SHP77 treated with DMSO at 0.1 percent for 48 hours (cell line): ENCODE results near the gene STARD4.

Source experiments
- DNase-seq: peaks from one replicate; lab custom pipeline; 2025; lab: John Stamatoyannopoulos, UW

STARD4 gene

DNA sequence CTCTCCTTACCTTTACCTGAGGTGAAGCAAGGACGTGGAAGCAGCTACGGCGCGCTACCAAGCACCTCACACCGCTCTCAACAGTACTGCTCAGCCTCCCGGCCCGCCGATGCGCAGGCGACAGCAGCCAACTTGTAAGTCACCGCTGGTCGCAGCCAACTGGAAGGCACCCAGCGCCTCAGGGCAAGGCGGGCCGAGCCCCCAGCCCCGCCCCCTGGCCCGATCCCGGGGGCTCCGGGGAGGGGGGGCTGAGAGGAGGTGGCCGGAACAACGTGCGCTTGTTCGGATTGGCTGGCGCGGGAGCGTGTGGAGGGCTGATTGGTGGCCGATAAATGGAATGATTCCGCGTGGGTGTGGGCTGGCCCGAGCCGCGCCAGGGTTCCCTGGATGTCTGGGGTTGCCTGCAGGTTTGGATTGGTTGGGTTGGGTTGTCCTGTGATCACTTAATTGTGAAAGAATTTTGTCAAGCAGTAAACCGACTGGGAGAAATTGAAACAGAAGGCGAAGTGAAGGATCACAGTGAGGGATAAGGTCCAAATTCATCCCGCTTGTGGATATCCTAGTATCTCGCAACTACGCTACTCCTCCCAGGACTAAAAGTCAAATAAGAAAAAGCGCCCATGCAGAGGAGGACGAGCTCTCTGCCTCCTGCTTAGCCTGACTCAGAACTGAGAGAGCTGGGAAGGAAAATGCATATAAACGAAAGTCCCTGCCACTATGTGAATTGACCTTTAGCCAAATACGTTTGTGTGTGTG, at the start of gene STARD4:
Gene STARD4, minus strand, starts transcription at position 161 of the 756 bp plus-strand sequence. CDS start 5,102 bp downstream, outside the sequence.
- peak; percentile 88 for DNase-seq

- DNase-seq: no peak
These were observed 47.3 kb upstream of the STARD4 start for GRCh38 chr5:111559680-111560079.

DNA sequence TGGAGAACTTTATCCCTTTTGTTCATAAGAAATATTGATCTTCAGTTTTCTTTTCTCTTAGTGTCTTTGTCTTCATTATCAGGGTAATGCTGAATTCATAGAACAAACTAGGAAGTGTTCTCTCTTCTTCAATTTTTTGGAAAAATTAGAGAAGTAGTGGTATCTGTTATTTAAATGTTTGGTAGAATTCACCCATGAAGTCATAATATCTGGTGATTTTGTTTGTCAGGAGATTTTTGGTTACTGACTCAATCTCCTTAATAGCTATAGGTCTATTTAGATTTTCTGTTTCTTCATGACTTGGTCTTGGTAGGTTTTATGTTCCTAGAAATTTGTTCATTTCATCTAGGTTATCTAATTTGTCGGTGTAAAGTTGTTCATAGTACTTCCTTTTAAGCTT, 45.4 kb upstream of the STARD4 start:
- no peak for DNase-seq

GRCh38 chr5:111557111-111557510, 44.8 kb upstream of the STARD4 start:
- no peak for DNase-seq

DNA sequence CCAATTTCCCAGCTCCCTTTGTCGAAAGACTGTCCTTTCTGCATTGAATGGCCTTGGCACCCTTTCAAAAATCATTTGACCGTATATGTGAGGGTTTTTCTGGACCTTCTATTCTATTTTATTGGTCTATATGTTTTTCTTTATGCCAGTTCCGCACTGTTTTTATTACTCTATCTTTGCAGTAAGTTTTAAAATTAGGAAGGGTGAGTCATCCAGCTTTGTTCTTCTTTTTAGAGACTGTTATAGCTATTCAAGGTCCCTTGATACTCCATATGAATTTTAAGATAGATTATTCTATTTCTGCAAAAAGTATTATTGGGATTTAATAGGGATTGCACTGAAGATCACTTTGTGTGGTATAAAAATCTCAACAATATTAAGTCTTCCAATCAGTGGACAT, 44.2 kb upstream of the STARD4 start:
- no peak for DNase-seq

DNA sequence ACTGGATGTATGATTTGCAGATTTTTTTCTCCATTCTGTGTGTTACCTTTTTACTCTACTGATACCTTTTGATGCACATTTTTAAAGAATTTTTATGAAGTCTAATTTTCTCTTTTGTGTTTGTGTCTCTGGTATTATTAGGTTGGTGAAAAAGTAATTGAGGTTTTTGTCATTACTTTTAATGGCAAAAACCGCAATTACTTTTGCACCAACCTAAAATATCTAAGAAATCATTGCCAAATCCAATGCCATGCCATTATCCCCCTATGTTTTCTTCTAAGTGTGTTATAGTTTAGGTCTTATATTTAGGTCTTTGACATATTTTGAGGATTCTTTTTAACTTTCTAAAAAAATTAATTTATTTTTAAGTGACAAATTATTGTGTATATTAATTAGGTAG, 43.4 kb upstream of the STARD4 start:
- DNase-seq: no peak

GRCh38 chr5:111553868-111554267, 41.5 kb upstream of the STARD4 start:
- no peak for DNase-seq

GRCh38 chr5:111552896-111553295, 40.6 kb upstream of the STARD4 start:
- no peak for DNase-seq

GRCh38 chr5:111552492-111552891, 40.2 kb upstream of the STARD4 start:
- no peak for DNase-seq

DNA sequence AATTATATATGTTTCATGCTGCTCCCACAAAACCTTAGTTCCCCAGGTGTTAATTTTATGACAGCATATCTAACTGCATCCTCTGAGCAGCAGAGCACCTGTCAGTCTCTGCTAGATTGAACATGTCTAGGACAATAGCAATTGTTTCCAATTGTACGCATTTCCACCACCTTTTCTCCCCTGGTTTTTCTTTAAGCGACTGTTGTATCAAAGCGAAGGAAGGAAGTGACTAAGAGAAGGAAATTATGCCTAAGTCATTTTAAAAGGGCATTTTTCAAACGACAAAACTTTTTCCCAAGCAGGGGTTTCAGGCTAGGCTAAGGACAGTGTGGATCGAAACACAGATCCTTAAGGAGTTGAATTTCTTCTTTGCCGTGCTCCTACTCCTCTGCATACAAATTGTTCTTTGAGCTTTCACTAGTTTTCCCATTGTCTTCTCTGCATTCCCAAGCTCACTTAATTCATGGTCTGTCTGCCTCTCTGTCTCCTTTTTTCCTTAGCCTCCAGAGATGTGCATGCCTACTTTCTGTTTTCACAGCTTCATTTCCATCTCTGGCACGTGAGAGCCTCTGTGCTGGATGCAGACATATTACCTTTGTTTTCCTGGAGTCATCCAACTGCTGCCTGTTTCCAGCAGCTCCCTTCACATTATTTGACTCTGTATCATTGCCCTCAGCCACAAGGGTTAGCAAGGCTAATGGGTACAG, 39.4 kb upstream of the STARD4 start:
- no peak for DNase-seq

- no peak for DNase-seq
These were observed 38.8 kb upstream of the STARD4 start for GRCh38 chr5:111551161-111551560.

GRCh38 chr5:111550282-111551020, 38.1 kb upstream of the STARD4 start:
- peak; percentile 50 for DNase-seq

GRCh38 chr5:111548992-111549649, 36.8 kb upstream of the STARD4 start:
- no peak for DNase-seq

- DNase-seq: no peak
These were observed 36.1 kb upstream of the STARD4 start for GRCh38 chr5:111548348-111548950.

DNA sequence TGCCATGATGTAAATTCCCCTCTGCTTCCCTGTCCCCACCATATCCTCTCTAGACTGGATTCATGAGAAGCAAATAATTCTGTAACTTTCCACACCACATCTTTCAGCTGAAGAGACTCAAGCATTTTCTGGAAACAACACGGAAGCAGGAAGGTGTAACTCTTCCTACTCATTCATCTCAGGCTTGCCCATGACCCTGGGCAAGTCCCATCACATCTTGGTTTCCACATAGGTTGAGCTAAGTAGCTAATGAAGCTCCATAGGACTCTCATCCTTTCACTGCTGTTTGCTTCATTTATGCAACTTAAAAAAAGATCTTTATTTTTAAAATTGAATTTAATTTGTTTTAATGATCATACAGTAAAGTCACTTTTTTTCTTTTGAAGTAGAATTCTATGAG, 32.7 kb upstream of the STARD4 start:
- no peak for DNase-seq

- DNase-seq: no peak
These were observed 25.0 kb upstream of the STARD4 start for GRCh38 chr5:111537141-111538024.

DNA sequence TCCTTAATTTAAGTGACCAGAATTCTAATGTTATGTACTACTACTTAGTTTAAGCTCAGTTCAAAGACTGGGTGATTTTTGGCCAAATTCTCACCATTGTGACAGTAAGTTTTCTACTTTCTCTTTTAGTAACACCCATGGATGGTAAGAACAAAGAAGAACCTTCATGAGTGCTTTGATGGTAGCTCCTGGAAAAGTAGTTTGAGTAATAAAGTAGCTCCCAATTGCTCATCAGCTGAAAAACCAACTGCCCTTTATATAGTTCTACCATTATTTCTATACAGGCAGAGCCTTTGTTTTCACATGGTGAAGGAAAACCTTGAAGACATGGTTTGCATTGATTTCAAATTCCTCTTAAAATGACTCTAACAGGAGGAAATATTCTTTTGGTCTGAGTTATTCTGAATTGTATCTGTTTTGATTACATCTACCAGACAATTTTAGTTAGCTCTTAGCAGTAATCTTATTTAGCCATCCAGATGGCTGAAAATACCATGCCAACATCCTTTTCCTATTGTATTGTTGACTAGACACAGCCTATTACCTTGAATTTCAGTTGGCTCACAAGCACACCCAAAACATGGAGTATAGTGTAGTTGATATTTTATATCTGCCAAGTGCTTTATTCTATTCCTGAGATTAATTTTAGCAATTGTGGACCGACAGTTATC, 23.7 kb upstream of the STARD4 start:
- DNase-seq: no peak

- no peak for DNase-seq
These were observed 20.7 kb upstream of the STARD4 start for GRCh38 chr5:111532886-111533582.

DNA sequence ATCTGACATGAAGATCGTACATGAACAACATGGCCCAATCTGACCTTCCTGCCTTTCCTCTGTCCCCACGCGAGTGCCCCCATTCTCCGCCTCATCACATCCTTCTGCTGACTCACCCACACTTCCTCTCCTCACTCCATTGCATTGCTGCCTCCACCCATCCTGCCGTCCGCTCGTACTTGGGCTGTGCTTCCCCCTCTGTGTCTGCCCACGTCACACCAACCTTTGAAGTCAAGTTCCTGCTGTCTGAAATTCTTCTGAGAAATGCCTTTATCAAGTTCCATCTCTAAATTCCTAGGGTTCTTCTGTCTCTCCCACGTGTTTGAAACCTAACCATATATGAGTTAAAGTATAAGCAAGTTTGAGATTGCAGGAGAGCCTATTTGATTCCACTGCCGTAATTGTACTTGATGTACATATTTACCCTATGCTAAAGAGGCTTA, 18.0 kb upstream of the STARD4 start:
- no peak for DNase-seq

GRCh38 chr5:111528056-111528455, 15.7 kb upstream of the STARD4 start:
- no peak for DNase-seq
